HG02852 (cell line): ENCODE data around the gene QRFP.
"Not testable (repeated sequence)": the region's sequence is repeated elsewhere in the genome, so short reads cannot be mapped to it uniquely, and the experiment has no call there.

Experiments used
- ATAC-seq: cut with Tn5 transposase; IDR thresholded peaks from one replicate; pipeline ENCODE4 v1.9.1; 2021; ENCODE audit warnings: mild to moderate bottlenecking, moderate library complexity; ENCODE audit not compliant: unreplicated experiment

QRFP gene

DNA sequence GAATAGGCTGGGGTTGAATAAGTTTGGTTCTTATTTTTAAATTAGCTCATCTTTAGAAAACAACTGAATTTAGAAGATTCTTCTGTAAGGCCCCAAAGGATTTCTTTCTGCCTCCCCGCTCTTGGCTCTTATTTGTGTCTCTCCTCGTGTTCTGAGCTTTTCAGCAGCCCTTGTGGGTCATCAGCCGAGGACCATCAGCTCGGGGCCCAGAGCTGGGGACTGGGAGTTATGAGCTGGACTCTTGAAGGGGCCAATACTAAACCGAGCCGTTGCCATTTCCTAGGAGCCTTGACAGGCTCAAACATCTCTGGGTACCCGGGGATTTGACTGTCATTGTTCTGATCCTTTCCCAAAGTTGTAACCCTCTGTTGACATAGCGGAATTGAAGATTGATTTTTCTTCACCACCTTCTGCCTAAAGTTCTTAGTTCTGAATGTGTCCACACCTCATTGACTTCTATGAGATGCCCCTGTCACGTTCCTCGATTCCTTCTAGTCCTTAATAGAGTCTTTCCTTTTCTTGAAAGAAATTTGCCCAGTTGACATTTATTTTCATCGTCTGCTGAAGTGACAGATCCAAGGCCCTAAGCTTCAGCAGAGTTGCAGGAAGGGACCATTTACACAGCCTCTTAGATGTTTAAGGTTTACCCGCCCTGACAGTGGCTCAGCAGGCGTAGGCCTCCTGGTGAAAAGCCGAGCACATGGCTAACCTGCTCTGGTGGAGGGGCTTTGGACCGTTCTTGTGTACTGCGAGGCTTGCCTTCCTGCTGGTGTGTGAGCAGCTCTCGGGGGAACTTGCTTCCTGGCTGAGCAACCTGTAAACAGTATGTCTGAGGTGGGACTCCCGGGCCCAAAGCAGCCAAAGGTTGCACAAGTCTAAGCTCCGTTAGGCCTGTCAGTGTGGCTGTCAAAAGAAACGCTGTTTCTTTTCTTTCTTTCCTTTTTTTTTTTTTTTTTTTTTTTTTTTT lies 37.6 kb downstream of the QRFP start:
- ATAC-seq = no peak

DNA sequence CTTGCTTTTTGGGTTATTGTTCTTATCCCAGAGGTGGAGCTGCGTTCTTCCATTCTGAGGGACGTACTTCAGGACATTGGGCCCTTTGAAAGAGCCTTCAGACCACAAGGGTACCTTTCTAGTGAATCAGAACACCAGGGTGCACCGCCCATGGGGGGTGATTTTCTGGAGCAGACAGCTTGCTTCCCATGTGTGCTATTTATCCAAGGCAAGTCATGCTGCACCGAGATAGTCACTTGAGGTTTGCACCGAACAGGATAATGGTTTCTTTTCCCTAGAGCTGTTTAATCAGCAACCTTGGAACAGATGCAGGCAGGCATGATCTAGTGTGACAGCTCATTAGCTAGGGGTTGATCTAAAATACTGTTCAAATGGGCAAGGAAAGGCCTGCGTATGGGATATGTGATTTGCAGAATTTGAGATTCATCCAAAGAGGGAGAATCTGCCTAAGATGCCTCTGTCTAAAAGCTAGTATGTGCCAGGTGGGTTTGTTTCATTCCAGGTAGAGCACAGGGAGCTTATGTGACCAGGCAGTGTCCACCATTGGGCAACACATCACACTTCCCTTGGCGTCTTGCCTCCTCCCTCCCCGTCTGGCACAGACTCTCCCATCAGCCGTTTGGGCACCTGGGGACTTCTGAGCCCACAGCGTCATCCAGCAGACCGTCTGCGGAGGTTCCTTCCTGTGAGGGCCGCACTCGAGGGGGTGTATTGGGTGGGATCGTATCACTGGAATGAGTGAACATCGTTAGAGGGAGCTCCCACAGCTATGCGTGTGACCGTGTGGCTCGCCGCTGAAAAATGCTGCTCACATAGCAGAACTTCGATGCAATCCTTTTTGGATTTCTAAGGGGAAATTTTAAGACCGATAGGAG lies 38.5 kb downstream of the QRFP start:
- no peak for ATAC-seq

DNA sequence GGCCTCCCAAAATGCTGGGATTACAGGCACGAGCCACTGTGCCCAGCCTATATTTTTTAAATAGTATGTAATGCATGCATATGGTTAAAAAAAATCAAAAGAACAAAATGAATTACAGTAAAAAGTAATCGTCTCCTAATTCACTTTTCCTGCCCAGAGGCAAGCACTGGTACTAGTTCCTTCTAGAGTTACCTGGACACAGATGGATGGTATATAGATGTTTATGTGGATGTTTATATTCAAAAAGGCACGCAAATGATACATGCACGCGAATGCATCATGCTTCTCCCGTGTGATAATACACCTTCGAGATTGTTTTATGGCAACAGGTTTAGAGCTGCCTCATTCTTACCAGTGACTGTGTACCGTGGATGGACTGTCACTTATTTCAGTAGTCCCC lies 40.1 kb downstream of the QRFP start:
- ATAC-seq = no peak

- no peak for ATAC-seq
Measured at GRCh38 chr9:130854835-130855234, 41.8 kb downstream of the QRFP start.

- ATAC-seq = no peak
Measured at GRCh38 chr9:130854092-130854491, 42.5 kb downstream of the QRFP start.

GRCh38 chr9:130852801-130853200 lies 43.8 kb downstream of the QRFP start:
- no peak for ATAC-seq

DNA sequence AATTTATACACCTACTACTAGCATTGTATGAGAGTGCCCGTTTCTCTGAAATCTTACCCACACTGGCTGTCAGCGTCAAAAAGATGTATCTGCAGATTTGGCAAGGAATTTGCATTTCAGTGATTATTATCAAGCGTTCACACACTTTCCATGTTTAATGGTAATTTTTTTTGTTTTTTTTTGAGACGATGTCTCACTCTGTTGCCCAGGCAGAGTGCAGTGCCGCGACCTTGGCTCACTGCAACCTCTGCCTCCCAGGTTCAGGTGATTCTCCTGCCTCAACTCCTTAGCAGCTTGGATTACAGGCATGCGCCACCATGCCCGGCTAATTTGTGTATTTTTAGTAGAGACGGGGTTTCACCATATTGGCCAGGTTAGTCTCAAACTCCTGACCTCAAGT lies 47.3 kb downstream of the QRFP start:
- no peak for ATAC-seq

DNA sequence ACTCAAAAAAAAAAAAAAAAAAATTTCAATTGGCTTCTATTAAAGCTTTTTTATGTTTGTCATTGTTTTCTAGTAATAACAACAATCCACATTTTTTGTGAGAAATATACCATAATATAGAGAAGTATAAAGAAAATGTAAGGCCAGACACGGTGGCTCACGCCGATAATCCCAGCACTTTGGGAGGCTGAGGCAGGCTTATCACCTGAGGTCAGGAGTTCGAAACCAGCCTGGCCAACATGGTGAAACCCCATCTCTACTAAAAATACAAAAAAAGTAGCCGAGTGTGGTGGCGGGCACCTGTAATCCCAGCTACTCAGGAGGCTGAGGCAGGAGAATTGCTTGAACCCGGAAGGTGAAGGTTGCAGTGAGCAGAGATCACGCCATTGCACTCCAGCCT lies 48.1 kb downstream of the QRFP start:
- not testable (repeated sequence) for ATAC-seq

DNA sequence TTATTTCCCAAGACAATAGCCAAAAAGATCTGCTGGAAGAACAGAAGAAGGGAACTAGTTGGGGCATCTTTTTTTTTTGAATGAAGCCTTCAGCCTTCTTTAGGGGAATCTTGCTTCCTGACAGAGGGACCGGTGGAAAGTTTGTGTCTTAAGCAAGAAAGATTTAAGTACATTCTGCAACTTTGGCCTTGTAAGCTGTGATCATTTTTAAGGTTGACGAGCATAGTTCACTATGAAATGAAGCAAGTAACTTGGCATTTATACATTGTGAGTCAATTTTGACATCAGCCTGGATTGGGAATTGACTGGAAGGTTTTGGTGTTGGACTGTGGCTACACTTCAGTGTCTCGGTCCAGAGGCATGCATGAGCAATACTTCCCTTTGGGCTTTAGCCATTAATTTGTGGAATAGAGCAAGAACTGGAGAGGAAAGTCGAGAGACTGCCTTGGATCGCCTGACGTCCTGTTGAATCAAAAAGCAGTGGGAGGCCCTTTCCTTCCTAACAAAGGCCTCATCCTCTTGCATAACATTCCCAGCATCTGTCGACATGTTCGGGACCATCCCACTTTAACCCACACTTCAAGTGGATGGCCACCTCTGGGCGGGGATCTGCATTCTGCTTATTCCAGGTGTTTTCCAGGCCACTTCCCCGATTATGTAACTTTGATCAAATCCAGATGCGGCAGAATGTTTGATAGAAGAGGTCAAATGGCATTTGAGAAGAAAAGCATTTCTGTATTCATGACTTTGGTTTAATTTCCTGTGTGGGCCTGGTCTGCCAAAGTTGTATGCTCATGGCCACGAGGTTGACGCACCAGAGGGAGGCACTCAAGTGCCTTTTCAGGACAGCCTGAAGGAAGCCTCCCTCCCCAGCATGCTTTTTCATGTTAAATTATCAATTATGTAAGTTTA lies 49.0 kb downstream of the QRFP start:
- no peak for ATAC-seq

DNA sequence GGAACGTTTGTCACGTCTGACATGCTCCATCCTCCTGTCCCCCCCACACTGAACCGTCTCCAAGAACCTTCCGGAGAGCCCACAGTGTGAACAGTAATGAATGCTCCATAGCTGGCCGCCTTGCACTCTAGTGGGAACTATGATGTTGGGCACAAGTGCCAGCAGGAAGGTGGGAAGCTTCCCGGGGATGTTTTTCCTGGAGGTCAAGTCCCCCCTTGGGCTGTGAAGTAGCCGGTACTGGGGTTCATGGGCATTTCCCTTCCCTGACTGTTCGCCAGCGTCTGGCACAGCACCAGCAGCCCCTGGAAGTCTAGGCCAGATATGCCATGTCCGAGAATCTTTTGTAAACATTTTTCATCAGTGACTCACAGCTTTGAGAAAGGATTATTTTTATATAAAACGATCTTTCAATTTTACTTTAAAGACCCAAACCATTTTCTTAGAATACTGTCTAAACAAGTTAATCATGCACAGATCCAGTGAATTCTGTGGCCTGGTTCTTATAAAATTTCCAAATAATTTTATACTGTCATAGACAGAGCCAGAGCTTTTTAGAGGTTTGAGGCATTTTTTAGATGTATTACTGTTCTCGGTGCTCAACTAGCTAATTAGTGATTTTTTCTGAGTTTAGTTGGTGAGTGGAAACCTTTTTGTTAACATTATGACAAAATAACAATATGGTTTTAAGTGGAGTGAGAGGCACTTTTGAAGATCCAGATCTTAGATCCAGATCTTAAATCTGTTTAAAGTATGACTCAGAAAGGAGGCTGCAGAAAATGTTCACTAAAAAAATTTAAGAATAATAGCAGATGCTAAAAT lies 49.9 kb downstream of the QRFP start:
- ATAC-seq = no peak

GRCh38 chr9:130845901-130846481 lies 50.6 kb downstream of the QRFP start:
- no peak for ATAC-seq

DNA sequence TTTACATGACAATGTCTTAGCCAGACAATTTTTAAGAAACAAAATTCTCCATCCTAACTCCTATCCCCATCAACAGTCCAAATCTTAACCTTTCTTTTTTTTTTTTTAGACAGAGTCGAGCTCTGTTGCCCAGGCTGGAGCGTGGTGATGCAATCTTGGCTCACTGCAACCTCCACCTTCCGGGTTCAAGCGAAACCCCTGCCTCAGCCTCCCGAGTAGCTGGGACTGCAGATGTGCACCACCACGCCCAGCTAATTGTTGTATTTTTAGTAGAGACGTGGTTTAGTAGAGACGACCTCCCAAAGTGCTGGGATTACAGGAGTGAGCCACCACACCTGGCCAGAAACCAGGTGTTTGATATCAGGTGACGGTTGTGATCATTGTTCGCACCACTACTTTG lies 51.4 kb downstream of the QRFP start:
- no peak for ATAC-seq

DNA sequence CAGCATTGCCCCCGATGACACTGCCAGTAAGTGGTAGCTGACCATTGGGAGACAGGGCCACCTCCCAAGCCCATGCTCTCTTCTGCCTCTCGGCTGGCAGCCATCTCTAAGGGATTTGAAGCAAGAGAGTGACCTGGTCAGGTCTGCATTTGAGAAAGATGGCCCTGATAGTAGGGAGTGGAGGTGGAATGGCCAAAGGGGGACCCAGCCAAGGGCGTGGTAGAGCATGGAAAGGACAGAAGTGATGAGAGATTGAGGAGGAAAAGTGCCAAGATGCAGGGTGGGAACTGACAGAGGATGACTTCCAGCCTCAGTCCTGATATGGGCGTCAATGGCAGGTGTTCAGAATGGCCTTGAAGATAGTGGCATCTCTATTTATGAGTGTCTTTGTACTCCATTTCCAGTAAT lies 52.6 kb downstream of the QRFP start:
- no peak for ATAC-seq

DNA sequence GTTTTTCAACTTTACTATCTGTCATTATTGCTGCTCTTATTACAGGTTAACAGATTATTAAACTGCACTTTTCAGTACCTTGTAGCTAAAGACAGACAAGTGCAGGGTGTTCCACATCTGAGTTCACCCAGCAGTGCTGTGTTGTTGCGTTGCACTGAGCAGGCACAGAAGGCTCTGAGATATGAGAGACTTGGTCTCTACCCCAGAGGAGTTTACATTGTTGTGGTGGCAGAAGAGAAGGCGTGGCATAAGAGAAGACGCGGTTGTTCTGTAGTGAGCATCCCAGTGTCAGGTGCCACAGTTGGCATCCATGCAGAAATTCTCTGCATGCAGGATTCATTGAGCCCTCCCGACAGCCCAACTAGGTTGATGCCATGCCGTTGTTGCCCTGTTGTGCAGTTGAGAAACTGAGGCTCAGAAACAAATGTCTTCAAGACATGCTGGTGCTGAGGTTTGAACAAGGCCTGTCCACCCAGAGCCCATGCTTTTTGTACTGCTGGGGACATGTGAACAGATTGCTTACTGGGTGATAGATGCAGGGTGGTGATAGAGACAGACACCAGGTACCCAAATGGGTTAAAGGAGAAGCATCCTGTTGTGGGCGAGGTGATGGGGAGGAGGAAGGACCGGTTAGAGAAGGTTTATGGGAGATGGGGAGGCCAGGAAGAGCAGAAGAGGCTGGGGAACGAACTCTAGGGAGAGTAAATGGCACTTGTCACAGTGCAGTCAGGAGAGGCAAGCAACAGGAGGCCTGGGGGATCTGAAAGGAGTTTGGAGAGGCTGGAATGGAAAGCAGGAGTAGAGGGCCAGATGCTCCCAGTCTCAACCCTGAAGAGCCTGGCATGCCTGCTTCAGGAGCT lies 53.3 kb downstream of the QRFP start:
- no peak for ATAC-seq
